BLaER1 treated with 17β-estradiol and CSF1 and Interleukin-3, amounts not matched to agents 10 nM and 100 nM (cell line): Measurements from ENCODE around the gene TTC34.
A peak's percentile ranks its signal among the peaks of the same experiment; 100 is the strongest.

Experiments
- H3K27ac ChIP-seq, 11 experiments: shearing (Covaris generic); formaldehyde crosslinking; 2 replicates each; pipeline ENCODE4 v1.8.1; 2022
- H3K27me3 ChIP-seq, 11 experiments: shearing (Covaris generic); formaldehyde crosslinking; 2 replicates each; pipeline ENCODE4 v1.8.1; 2022
- H3K36me3 ChIP-seq, 11 experiments: shearing (Covaris generic); formaldehyde crosslinking; 2 replicates each; pipeline ENCODE4 v1.8.1; 2022
- H3K4me1 ChIP-seq, 10 experiments: shearing (Covaris generic); formaldehyde crosslinking; 2 replicates each; pipeline ENCODE4 v1.8.1; 2022
- H3K4me2 ChIP-seq, 11 experiments: shearing (Covaris generic); formaldehyde crosslinking; 2 replicates each; pipeline ENCODE4 v1.8.1; 2022
- H3K4me3 ChIP-seq, 10 experiments: shearing (Covaris generic); formaldehyde crosslinking; 2 replicates each; pipeline ENCODE4 v1.8.1; 2022
- H3K9ac ChIP-seq, 11 experiments: shearing (Covaris generic); formaldehyde crosslinking; 2 replicates each; pipeline ENCODE4 v1.8.1; 2022
- H3K9me3 ChIP-seq, 11 experiments: shearing (Covaris generic); formaldehyde crosslinking; replicated peaks in 1 of 11; 2 replicates each; pipeline ENCODE4 v1.8.1; 2022
- H4K20me1 ChIP-seq, 11 experiments: shearing (Covaris generic); formaldehyde crosslinking; 2 replicates each; pipeline ENCODE4 v1.8.1; 2022
- Cebpa-rat ChIP-seq, 11 experiments: shearing (Covaris generic); IDR thresholded peaks; 2 replicates each; pipeline ENCODE4 v1.8.1; 2022

Gene TTC34

DNA sequence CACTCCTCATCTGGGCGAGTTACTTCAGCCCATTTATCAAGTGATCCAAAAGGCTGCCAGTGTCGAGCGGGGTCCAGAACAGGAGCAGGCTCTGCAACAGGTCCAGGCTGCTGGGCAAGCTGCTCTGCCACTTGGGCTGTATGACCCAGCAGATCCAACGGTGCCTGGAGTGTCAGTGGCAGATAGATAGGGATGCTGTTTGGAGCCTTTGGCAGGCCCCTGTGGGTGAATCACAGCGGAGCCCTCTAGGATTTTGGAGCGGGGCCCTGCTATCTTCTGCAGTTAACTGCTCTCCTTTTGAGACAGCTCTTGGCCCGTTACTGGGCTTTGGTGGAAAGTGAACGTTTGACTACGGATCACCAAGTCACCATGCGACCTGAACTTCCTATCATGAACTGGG is 176.2 kb downstream of the TTC34 start:
- H3K36me3 ChIP-seq, result no peaks in the 10 kb centered on the region
- TF ChIP-seq Cebpa-rat (IDR thresholded peaks at IDR 0.05), result no peak
- H4K20me1 ChIP-seq, result peaks cover 0 to 5% (median 0%) of the 10 kb centered on the region in 11 experiments; a peak in 4 of 22 replicates
- peaks cover 43 to 70% (median 62%) of the 10 kb centered on the region in 11 experiments for H3K27me3 ChIP-seq
- H3K9ac ChIP-seq, result no peak overlapping the region
- H3K9me3 ChIP-seq, result peaks cover 18 to 29% (median 20%) of the 10 kb centered on the region in 11 experiments
- no peak overlapping the region for H3K27ac ChIP-seq
- H3K4me1 ChIP-seq, result no peaks in the 10 kb centered on the region
- H3K4me3 ChIP-seq, result no peak overlapping the region
- no peak overlapping the region for H3K4me2 ChIP-seq

DNA sequence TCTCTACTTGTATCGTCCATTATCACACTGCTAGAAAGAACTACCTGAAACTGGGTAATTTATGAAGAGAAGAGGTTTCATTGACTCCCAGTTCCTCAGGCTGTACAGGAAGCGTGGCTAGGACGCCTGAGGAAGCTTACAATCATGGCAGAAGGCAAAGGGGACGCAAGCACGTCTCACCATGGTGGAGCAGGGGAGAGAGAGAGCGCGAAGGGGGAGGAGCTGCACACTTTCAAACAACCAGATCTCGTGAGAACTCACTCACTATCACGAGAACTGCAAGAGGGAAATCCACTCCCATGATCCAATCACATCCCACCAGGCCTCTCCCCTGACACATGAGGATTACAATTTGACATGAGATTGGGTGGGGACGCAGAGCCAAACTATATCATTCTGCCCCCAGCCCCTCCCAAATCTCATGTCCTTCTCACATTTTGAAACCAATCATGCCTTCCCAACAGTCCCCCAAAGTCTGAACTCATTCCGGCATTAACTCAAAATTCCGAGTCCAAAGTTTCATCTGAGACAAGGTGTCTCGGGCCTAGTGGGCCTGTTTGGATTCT is 176.7 kb downstream of the TTC34 start:
- Histone ChIP-seq H3K4me2 (no peak overlapping the region), H3K27me3 (peaks cover 38 to 65% (median 57%) of the 10 kb centered on the region in 11 experiments), H3K4me1 (no peaks in the 10 kb centered on the region), H3K9me3 (peaks cover 20 to 29% (median 23%) of the 10 kb centered on the region in 11 experiments), H3K36me3 (no peaks in the 10 kb centered on the region), H4K20me1 (peaks cover 0 to 5% (median 0%) of the 10 kb centered on the region in 11 experiments; a peak in 4 of 22 replicates), H3K9ac (no peak overlapping the region), H3K27ac (no peak overlapping the region), H3K4me3 (no peak overlapping the region)
- no peak for TF ChIP-seq Cebpa-rat (IDR thresholded peaks at IDR 0.05)

DNA sequence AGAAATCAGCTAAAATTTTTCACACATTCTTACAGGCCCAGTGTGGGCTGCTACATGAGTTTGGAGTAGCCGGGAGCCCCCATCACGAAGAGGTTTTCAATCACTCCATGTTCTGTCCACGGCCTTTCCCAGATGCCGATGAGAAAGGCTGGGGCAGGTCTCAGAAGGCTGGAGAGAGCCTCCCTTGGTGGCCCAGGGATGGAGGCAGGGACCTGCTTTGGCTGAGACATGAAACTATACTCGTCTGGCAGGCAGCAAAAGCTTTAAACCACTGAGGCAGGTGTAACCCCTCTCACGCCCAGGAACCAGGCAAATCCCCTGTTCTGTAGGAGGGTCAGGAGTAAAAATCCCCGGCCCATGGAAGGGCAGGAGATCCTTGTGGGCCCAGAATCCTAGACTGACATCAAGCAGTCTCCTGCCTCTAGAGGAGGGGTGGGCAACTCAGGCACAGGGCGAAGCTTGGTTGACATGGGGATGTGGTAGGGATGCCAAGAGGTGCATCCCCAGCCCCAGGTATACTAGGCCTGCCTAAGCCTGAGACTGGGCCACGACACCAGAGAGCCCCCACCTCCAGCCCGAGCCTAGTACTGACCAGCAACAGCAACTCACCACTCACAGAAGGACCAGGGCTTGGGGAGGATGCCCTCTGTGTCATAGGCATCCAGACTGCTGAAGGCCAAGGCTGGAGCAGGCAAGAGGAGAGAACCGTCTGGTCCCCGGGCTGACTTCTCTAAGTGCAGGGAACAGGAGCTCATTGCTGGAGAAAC is 177.7 kb downstream of the TTC34 start:
- Histone ChIP-seq H4K20me1 (peaks cover 0 to 5% (median 0%) of the 10 kb centered on the region in 11 experiments; a peak in 3 of 22 replicates), H3K27me3 (peaks cover 28 to 54% (median 46%) of the 10 kb centered on the region in 11 experiments), H3K4me3 (no peak overlapping the region), H3K9ac (no peak overlapping the region), H3K27ac (no peak overlapping the region), H3K4me2 (no peak overlapping the region), H3K36me3 (no peaks in the 10 kb centered on the region), H3K9me3 (peaks cover 21 to 35% (median 32%) of the 10 kb centered on the region in 11 experiments), H3K4me1 (no peaks in the 10 kb centered on the region)
- TF ChIP-seq Cebpa-rat (IDR thresholded peaks at IDR 0.05), result no peak

DNA sequence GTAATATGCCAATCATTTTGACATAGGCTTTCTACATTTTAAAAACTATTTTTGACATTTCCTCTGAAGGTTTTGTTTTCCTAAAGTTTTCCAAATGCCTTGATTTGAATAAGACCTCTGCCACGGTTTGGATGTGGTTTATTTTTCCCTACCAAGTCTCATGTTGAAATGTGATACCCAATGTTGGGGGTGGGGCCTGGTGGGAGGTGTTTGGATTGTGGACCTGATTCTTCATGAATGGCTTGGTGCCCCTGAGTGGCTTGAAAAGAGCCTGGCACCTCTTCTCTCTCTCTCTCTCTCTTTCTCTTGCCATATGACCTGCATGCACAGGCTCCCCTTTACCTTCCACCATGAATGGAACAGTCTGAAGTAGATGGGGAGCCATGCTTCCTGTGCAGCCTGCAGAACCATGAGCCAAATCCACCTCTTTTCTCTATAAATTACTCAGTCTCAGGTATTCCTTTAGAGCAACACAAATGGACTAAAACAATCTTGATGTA is 183.5 kb downstream of the TTC34 start:
- no peak overlapping the region for H3K9ac ChIP-seq
- H3K27me3 ChIP-seq, result peaks cover 0 to 6% (median 0%) of the 10 kb centered on the region in 11 experiments; a peak in 3 of 22 replicates
- no peak overlapping the region for H3K4me3 ChIP-seq
- H3K4me1 ChIP-seq, result peaks cover 0 to 7% (median 0%) of the 10 kb centered on the region in 10 experiments; a peak in 2 of 20 replicates
- no peak for TF ChIP-seq Cebpa-rat (IDR thresholded peaks at IDR 0.05)
- no peak overlapping the region for H3K27ac ChIP-seq
- no peak overlapping the region for H3K4me2 ChIP-seq
- no peaks in the 10 kb centered on the region for H3K36me3 ChIP-seq
- no peaks in the 10 kb centered on the region for H4K20me1 ChIP-seq
- H3K9me3 ChIP-seq, result peaks cover 60 to 78% (median 72%) of the 10 kb centered on the region in 11 experiments

DNA sequence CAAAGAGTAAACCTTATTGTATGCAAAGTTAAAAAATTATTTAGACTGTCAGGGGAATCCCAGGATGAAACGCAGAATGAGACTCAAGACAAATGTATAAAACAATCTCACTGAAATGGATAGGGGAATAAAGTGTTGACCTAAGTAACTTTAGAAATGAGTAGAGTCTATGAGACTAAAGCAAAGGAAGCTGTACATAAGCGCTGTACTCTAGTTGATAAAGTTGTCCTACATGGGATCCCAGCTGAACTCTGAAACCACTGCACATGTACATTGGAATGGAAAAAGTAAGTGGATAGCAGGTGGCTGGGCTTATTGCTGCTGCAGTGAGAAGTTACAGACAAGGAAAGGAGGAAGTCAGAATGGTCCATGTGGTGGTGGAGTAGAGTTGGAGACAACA is 187.3 kb downstream of the TTC34 start:
- H3K4me2 ChIP-seq, result no peak overlapping the region
- peaks cover 0 to 15% (median 0%) of the 10 kb centered on the region in 11 experiments; a peak in 5 of 22 replicates for H4K20me1 ChIP-seq
- no peak overlapping the region for H3K27ac ChIP-seq
- no peak overlapping the region for H3K9ac ChIP-seq
- no peaks in the 10 kb centered on the region for H3K36me3 ChIP-seq
- peaks cover 39 to 52% (median 46%) of the 10 kb centered on the region in 11 experiments for H3K9me3 ChIP-seq
- TF ChIP-seq Cebpa-rat (IDR thresholded peaks at IDR 0.05), result no peak
- H3K4me3 ChIP-seq, result no peak overlapping the region
- H3K4me1 ChIP-seq, result peaks cover 0 to 45% (median 27%) of the 10 kb centered on the region in 10 experiments; a peak in 18 of 20 replicates
- H3K27me3 ChIP-seq, result no peaks in the 10 kb centered on the region

DNA sequence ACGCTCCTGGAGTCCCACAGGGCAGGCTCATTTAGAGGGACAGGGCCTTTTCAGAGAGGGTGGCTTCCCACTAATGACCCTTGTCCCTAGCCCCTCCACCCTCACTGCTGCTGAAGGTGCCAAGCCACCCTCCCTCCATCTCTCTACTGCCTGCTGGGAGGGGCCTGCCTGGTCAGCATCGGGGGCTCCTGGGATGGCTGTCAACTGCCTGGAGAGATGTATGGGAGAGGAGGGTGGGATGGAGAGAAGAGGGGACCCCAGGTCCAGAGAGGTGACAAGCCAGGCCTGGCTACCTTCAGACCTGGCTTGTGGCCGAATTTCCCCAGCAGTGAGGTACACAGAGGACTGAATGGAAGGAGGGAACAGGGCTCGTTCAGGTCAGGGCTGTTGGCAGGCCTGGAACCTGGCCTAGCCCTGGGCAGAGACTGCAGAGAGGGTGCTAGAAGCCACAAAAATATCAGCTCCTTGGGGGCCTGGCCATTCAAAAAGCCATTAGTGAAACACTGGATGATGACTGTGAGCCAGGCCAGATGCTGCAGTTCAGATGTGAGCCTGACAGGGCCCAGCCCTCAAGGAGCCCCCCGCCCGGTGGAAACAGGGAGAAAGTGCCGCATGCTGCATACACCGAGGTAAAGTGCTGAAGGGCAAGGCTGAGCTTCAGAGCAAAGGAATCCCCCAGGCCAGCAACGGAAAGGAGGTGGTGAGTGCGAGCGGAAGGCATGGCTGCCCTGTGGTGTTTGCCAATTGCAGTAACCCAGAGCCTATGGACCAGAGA is 188.7 kb downstream of the TTC34 start:
- no peaks in the 10 kb centered on the region for H3K27me3 ChIP-seq
- H3K4me3 ChIP-seq, result no peak overlapping the region
- H3K4me1 ChIP-seq, result peaks cover 0 to 47% (median 27%) of the 10 kb centered on the region in 10 experiments; a peak in 18 of 20 replicates
- no peak for TF ChIP-seq Cebpa-rat (IDR thresholded peaks at IDR 0.05)
- H3K9me3 ChIP-seq, result peaks cover 39 to 45% (median 41%) of the 10 kb centered on the region in 11 experiments
- peaks cover 0 to 17% (median 0%) of the 10 kb centered on the region in 11 experiments; a peak in 5 of 22 replicates for H4K20me1 ChIP-seq
- 0 out of 22 replicates have a peak overlapping the region, but pooled peaks of 1 of the 11 experiments have one; percentile 50 for H3K9ac ChIP-seq
- peak overlapping the region in 7 of 11 experiments; percentile 66 to 94 (median 89); a peak in 11 of 22 replicates for H3K4me2 ChIP-seq
- H3K27ac ChIP-seq, result no peak overlapping the region
- no peaks in the 10 kb centered on the region for H3K36me3 ChIP-seq

DNA sequence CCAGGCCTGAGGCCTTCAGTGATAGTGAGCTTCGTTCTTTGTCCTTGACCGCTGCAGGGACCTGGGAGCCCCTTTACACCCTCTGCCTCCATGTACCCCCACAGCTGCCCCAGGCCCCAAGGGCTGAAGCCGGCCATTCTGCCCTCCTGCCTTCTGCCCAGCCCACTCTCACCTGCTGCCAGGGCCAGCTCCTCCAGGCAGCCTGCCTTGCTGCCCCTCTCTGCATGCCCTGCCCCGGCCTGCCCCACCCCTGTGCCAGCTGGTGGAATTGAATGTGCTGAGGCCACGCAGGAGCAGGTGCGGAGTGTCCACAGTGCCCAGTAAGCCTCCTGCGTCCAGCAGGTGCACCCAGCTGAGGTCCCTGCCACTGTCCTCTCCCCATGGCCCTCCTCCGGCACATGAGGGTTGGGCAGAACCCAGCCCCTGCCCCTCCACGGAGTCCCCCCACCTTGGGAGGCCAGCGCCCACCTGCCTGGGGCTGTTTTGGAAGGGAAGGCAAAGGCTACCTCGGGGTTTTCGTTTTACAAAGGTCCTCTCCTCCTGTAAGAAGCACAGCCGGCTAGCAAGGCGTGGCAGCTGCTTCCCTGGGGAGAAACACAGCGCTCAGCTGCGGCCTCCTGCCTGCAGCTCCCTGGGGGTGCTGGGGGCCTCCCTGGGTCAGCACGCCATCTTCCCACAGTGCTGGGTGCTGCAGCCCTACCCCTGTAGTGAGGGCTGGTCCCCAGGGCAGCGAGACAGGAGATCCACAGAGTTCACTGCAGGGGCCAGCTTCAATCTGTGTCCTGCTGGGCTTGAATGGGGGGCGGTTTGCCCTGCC is 189.7 kb downstream of the TTC34 start:
- Histone ChIP-seq H3K4me1 (peaks cover 0 to 45% (median 31%) of the 10 kb centered on the region in 10 experiments; a peak in 18 of 20 replicates), H3K9me3 (peaks cover 38 to 43% (median 41%) of the 10 kb centered on the region in 11 experiments), H3K27ac (no peak overlapping the region), H3K9ac (peak overlapping the region in 5 of 11 experiments; percentile 7 to 50 (median 28); a peak in 4 of 22 replicates), H3K36me3 (no peaks in the 10 kb centered on the region), H4K20me1 (peaks cover 0 to 17% (median 0%) of the 10 kb centered on the region in 11 experiments; a peak in 5 of 22 replicates), H3K4me3 (peak overlapping the region in 1 of 10 experiments; percentile 19; a peak in 1 of 20 replicates), H3K4me2 (peak overlapping the region; percentile 16 to 94 (median 78); a peak in 20 of 22 replicates), H3K27me3 (no peaks in the 10 kb centered on the region)
- no peak for TF ChIP-seq Cebpa-rat (IDR thresholded peaks at IDR 0.05)

DNA sequence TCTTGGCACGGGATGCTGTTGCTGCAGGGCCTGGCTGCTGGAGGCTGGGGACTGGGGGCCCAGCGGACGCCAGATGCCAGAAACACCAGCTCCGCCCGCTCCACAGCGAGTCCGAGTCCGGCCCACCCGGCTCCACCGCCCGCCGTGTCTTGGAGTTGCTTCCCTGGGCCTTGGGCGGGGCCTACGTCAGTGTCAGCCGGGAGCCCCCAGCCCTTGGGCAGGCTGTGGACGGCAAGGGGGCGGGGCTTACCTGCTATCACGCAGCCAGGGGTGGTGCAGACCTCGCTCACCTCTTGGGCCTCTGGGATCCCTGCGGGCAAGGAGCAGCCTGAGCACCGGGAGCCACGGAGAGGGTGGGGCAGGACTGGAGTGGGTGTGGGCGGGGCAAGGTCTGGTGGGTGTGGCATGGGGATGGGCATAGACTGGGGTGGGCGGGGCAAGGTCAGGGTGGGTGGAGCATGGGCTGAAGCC is 190.4 kb downstream of the TTC34 start:
- Histone ChIP-seq H3K4me2 (peak overlapping the region; percentile 27 to 94 (median 78); a peak in 18 of 22 replicates), H3K9ac (no peak overlapping the region), H3K27me3 (no peaks in the 10 kb centered on the region), H3K36me3 (no peaks in the 10 kb centered on the region), H3K27ac (no peak overlapping the region), H4K20me1 (peaks cover 0 to 23% (median 0%) of the 10 kb centered on the region in 11 experiments; a peak in 5 of 22 replicates), H3K4me1 (peaks cover 0 to 53% (median 39%) of the 10 kb centered on the region in 10 experiments; a peak in 18 of 20 replicates), H3K9me3 (peaks cover 30 to 36% (median 33%) of the 10 kb centered on the region in 11 experiments), H3K4me3 (no peak overlapping the region; a peak in 1 of 20 replicates)
- no peak for TF ChIP-seq Cebpa-rat (IDR thresholded peaks at IDR 0.05)
